Left ventricle myocardium inferior (tissue), 1 donor: ENCODE measurements around the gene CACNB1. TPM values are rescaled to one million over a fixed set of nuclear protein-coding genes. Genes with fewer than 3 reads are reported as not detected.
A peak's percentile ranks its signal among the peaks of the same experiment; 100 is the strongest.

Source experiments
- DNase-seq: peaks from one replicate; pipeline ENCODE4 v3.0.0-alpha.2; 2020
- H3K27ac ChIP-seq: fragments of 200-600 bp; replicated peaks from 2 replicates; pipeline ENCODE4 v1.8.0; 2021
- H3K27me3 ChIP-seq: fragments of 200-600 bp; 2 replicates; pipeline ENCODE4 v1.8.0; 2021; ENCODE audit warnings: low read depth
- H3K36me3 ChIP-seq: fragments of 200-600 bp; 2 replicates; pipeline ENCODE4 v1.8.0; 2021
- H3K4me1 ChIP-seq: fragments of 200-600 bp; 2 replicates; pipeline ENCODE4 v1.8.0; 2021
- H3K4me3 ChIP-seq: fragments of 200-600 bp; 2 replicates; pipeline ENCODE4 v1.8.0; 2021; ENCODE audit warnings: mild to moderate bottlenecking, moderate library complexity
- H3K9me3 ChIP-seq: fragments of 200-600 bp; replicated peaks from 2 replicates; pipeline ENCODE4 v1.8.0; 2021
- intact Hi-C: fragments of 100-400 bp; cut with micrococcal nuclease; formaldehyde crosslinking; loops from one replicate; pipeline ENCODE4 v1.11.0; 2022
- total RNA-seq: library from RNA; stranded (reverse); fragmentation: NEBNext Ultra II Directional; extraction: Animal tissue kit (Norgen Biotek cat#: 25700); gene quantifications from one replicate; pipeline ENCODE4 v1.2.1, GENCODE V29; 2021
- TF ChIP-seq, protein P1 (sequence below): fragments of 200-600 bp; IDR thresholded peaks from 2 replicates; pipeline ENCODE4 v1.8.0; 2021; ENCODE audit warnings: antibody characterized with exemption, mild to moderate bottlenecking, borderline replicate concordance
- donor health status: DM: no; HTN: yes; CAD: no; lungs with severe emphysema.

Gene CACNB1
- total RNA-seq, 1 donor from 2014 or later, result 3.7 TPM

DNA sequence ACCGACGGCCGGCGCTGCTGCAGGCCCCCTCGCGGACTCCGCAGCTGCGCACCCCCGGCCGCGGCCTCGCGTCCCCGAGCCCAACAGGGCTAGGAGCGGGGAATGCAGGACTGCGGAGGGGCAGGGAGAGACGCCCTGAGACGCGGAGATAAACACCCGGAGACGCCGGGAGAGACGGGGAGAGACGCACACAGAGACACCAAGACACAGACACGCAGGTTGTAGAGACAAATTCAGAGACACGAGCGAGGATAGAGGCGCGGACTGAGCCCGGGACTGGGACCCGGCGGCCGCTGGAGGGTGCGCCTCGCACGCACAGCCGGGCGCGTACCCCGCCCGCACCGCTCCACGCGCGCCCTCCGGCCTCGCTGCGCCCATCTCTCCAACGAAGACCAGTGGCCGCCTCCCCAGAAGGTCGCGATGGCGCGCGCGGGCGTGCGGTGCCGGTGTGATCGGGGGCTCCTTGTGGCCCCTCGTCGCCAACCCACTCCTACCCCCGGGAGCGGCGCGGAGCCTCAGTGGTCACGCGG lies 27.4 kb upstream of the CACNB1 start:
- intact Hi-C loops, result no loop called here
- no peak for DNase-seq
- peaks cover 26% of the 10 kb centered on the region for H3K4me1 ChIP-seq
- TF ChIP-seq, protein P1, sequence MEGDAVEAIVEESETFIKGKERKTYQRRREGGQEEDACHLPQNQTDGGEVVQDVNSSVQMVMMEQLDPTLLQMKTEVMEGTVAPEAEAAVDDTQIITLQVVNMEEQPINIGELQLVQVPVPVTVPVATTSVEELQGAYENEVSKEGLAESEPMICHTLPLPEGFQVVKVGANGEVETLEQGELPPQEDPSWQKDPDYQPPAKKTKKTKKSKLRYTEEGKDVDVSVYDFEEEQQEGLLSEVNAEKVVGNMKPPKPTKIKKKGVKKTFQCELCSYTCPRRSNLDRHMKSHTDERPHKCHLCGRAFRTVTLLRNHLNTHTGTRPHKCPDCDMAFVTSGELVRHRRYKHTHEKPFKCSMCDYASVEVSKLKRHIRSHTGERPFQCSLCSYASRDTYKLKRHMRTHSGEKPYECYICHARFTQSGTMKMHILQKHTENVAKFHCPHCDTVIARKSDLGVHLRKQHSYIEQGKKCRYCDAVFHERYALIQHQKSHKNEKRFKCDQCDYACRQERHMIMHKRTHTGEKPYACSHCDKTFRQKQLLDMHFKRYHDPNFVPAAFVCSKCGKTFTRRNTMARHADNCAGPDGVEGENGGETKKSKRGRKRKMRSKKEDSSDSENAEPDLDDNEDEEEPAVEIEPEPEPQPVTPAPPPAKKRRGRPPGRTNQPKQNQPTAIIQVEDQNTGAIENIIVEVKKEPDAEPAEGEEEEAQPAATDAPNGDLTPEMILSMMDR, result no peak
- H3K36me3 ChIP-seq, result no peaks in the 10 kb centered on the region
- peak overlapping the region; percentile 66 for H3K4me3 ChIP-seq
- H3K27me3 ChIP-seq, result peaks cover 56% of the 10 kb centered on the region
- H3K9me3 ChIP-seq, result no peaks in the 10 kb centered on the region
- no peak overlapping the region for H3K27ac ChIP-seq

DNA sequence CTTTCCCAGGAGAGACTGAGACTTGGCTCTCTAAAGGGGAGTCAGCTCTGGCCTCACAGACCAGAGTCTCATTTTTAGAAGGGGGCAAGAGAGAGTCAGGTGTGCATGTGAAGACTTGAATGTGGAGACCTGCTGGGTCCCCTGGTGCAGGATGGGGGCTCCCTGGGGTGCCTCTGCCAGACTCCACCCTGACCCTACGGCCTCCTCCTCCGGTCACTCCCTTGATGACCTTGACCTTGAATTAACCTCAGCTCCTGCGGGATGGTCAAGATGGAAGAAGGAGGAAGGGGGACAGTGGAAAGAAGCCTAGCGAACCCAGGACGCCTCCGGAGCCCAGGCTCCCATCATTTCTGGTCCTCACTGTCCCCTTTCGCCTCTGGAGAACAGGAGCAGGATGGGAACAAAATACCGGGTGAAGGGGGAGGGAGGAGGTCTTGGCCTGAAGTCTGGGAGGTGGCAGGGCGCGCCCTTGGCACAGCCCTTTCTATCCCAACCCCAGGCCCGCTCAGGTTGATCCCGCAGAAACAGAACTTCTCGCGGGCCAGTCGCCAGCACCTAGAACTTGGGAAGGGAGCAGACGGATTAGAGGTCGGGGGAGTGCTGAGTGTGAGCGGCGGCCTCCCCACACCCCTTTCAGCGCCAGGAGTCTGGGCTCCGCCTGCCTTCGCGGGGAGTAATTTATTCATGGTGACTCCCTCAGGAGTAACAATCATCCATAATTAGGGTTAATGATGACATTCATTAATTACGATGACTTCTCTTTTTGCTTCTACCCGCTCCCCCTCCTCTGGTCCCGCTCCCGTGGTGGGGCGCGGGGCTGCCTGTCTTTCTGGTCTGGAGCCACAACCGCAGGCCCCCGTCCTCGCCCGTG lies 26.7 kb upstream of the CACNB1 start:
- Histone ChIP-seq H3K4me1 (peaks cover 33% of the 10 kb centered on the region), H3K27ac (no peak overlapping the region), H3K9me3 (no peaks in the 10 kb centered on the region), H3K4me3 (peak overlapping the region; percentile 66), H3K36me3 (no peaks in the 10 kb centered on the region), H3K27me3 (peaks cover 49% of the 10 kb centered on the region)
- TF ChIP-seq, protein P1, result no peak
- intact Hi-C loops, result no loop called here
- no peak for DNase-seq

DNA sequence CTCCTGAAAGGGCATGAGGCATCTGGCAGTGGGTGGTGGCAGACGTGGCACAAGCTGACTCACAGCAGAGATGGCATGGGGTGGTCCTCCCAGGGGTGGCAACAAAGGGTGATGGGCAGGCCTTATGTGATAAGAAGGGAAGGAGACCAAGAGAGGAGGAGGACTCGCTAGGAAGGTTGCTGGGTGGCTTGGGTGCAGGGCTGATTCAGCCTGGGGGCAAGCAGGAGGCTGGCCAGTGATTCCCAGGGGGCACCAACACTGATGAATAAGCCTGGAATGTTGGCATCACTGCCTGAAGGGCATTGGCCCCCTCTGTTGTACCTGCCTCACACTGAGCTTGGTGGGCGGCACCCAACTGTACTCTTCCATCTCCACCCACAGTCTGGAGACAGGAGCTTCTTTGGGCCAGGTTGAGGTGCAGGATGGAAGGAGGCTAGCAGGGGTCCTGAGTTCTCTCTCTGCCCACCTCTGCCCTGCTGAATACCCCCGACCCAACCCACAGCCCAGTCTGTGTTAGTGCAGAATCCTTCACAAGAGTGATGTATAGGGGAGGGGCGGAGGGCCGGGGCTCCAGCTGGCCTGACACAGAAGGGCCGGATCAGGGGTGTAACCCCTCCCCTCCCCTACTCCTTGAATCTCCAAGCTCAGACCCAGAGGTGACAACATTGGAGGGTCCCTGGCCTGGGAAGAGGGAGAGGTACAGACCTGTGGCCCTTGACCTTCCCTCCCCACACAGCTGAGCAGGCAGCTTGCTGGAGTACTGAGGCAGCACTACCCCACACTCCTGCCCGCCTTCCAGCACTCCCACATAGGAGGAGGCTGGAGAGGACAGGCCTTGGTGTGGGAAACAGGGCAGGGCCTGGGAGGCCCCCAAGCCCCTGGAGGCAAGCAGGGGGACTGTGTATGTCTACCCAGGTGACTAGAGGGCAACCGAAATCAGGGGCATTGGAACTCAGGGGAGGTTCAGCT lies 25.7 kb upstream of the CACNB1 start:
- Histone ChIP-seq H3K27me3 (peaks cover 39% of the 10 kb centered on the region), H3K9me3 (no peaks in the 10 kb centered on the region), H3K4me1 (peaks cover 38% of the 10 kb centered on the region), H3K27ac (no peak overlapping the region), H3K36me3 (no peaks in the 10 kb centered on the region), H3K4me3 (no peak overlapping the region)
- TF ChIP-seq, protein P1, result no peak
- intact Hi-C loops, result no loop called here
- no peak for DNase-seq

DNA sequence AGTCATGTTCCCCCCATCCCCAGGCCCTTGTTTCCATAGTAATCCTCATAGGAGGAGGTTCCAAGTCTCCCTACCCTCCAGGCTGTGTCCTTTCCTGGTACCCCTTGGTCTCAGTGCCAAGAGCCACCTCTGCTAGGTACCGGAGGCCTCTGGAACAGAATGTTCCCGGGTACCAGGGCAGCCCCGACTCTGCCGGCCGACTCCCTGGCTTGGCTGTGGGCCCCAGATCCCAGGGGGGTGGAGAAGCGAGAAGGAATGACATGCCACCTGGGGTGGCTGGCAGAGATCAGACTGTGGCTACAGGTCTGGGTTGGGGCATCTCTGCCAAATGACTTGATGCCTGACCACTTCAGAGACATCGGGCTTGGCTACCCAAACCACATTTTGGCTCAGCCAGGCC lies 24.7 kb upstream of the CACNB1 start:
- no peak for DNase-seq
- TF ChIP-seq, protein P1, result no peak
- Histone ChIP-seq H3K36me3 (no peaks in the 10 kb centered on the region), H3K27me3 (peaks cover 36% of the 10 kb centered on the region), H3K27ac (no peak overlapping the region), H3K9me3 (no peaks in the 10 kb centered on the region), H3K4me3 (no peak overlapping the region), H3K4me1 (peaks cover 38% of the 10 kb centered on the region)
- intact Hi-C loops, result no loop called here

DNA sequence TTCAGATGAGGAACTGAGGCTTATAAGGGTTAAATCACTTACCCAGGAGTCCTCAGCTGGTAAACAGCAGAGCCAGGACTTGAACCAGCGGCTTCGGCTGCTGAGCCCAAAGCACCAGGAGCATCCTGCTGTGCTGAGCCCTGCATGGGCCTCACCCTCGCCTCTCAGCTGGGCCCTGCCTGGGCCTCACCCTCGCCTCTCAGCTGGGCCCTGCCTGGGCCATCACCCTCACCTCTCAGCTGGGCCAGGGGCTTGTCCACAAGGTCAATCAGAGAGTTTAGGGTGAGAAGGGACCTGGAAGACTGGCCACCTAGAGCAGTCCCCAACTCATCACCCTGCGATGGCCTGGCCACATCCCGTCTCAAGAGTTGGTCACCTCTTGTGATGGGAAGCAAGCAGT lies 24.1 kb upstream of the CACNB1 start:
- no peak overlapping the region for H3K27ac ChIP-seq
- intact Hi-C loops, result no loop called here

More for the DNA sequence above, 24.1 kb upstream of the CACNB1 start:
- Histone ChIP-seq H3K4me3 (no peak overlapping the region), H3K9me3 (no peaks in the 10 kb centered on the region), H3K4me1 (peaks cover 37% of the 10 kb centered on the region), H3K27me3 (peaks cover 36% of the 10 kb centered on the region), H3K36me3 (no peaks in the 10 kb centered on the region)
- TF ChIP-seq, protein P1, result no peak
- no peak for DNase-seq
